Fibroblast of skin of right quadriceps (primary cell): Measurements from ENCODE around the gene SGK2.
"Not testable (repeated sequence)": the region's sequence is repeated elsewhere in the genome, so short reads cannot be mapped to it uniquely, and the experiment has no call there.

Experiments used
- DNase-seq: peaks from one replicate; pipeline ENCODE4 v3.0.0-alpha.2; 2013

SGK2 gene

DNA sequence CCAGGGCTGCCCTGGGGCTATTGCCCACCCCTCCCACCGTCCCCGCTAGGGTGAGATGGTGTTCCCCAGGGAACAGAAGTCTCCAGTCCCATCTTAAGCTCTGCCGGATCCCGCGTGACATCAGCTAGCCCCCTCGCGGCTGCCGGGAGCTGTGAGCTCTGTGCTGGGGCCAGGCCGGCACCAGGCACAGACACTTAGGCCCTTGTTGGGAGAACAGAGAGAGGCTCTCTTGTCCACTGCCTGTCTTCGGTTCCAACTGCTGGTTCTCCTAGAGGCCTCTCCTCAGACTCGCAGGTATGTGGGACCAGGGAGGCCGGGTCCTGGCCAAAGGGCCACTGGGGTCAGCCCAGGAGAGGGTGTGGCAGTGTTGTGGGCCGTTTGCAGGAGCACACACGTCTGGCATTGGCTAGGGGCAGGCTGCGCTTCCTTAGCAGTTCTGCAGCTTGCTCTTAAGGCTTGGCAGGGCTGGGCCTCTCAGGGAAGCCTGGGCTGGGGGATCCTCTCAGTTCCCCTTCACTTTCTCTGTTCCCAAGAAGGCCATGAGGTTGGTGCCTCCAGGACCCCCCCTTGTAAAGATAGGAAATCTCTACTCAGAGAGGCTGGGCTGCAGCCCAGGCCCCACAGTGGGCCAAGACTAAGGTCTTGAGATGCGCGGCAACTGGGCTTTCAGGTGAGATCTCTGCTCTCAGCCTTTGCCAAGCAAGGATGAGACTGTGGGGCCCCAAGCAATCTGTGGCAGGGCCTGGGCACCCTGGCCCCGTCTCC lies 6.3 kb downstream of the SGK2 start:
- no peak for DNase-seq

DNA sequence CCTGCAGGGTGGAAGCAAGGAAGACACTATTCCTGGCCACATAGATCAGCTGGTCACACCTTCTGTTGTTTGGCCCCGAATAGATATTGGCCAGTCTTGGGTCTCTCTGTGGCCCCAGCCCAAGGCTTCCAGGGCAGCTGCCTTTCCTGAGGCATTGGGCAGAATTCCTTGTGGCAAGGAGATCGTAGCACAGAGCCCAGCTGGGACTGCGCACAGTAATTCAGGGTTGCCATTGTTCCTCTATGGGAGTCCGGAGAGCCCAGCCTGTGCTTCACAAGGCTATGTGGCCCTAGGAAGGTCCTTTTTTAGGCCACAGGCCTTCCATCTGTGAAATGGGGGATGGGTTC lies 6.9 kb downstream of the SGK2 start:
- DNase-seq: no peak

DNA sequence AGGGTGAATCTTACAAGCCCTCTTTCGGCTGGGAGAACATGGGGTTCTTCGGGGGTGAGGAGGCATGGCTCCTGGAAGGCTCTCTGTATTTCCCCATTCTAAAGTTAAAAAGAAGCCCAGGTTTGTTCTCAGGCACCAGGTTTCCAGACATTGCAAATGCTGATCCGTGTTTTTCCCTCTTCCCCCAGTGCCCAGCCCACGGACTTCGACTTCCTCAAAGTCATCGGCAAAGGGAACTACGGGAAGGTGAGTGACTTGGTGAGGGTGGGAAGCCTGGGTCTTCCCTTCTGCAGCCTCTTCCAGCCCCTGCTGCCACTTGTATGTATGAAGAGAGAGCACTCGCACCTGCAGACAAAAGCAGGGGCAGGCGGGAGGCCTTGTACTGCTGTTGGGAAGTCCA lies 8.7 kb downstream of the SGK2 start:
- DNase-seq: no peak

DNA sequence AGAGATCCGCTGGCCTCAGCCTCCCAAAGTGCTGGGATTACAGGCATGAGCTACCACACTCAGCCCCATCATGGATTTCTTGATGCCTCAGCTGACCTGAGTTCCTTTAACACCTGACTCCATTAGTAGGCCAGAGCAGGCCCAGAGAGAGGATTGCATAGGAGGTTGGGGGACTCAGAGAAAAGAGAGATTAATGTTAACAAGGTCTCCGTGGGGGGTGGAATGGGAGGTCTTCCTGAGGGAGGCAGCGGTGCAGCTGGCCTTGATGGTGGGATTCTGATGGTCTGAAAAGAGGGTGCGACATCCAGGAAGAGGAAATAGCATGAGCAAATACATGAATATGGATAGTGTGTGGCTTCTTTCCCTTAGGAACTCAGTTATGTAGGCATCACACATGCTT lies 9.9 kb downstream of the SGK2 start:
- no peak for DNase-seq

DNA sequence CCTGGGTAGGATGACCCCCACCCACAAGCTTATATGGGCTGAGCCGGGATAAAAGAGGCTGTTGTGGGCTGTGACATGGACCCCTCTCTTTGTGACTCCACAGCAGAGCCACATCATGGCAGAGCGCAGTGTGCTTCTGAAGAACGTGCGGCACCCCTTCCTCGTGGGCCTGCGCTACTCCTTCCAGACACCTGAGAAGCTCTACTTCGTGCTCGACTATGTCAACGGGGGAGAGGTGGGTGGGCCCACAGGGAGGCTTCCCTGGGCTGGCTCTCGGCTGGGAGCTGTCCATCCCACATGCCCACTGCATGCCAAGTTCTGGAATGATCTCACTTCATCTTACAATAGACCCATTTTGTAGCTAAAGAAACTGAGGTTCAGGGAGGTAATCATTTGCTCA lies 10.5 kb downstream of the SGK2 start:
- DNase-seq: no peak

DNA sequence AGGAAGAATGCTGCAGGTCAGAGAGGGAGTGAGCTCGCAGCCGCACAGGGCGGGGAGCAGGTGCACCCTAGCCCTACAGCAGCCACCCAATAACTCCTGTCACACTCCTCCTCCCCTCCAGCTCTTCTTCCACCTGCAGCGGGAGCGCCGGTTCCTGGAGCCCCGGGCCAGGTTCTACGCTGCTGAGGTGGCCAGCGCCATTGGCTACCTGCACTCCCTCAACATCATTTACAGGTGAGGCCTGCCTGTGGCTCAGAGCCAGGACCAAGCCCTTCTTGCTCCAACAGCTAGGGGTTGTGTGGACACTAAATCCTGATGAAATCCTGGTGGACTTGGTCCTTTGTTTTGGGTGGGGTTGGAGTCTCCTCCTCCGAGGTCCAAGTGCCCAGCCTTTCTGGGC lies 11.7 kb downstream of the SGK2 start:
- no peak for DNase-seq

DNA sequence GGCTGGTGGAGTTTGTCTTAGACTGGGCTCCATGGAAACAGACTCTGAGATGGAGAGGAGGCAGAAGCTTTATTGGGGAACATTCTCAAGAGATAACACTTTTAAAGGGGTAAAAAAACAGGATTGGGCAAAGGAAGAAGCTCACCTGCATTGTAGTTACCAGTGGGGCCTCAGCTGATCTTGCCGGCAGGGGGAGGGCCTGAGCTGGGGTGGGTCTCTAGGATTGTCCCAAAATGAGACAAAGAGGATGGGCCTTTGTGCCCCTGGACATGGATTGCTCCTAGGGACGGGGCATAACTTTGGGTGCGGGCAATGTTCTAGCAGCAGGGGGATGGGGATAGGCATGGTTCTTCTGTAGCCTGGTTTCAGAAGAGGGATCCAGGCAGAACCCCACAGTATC lies 12.5 kb downstream of the SGK2 start:
- DNase-seq: no peak

DNA sequence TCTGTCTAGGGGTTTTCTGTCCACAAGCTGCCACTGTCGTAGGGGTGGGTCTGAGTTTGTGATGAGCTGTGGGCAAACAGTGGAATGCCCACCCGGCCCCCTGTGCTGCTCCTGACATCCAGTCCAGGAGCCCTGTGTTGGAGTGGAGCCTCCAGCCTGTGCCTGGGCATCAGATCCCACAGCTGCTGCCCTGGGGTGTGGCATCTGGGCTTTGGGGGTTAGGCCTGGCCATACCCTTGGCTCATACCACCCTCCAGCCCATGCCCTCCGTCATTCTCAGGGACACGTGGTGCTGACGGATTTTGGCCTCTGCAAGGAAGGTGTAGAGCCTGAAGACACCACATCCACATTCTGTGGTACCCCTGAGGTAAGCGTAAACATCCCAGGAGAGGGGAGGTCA lies 12.9 kb downstream of the SGK2 start:
- no peak for DNase-seq

DNA sequence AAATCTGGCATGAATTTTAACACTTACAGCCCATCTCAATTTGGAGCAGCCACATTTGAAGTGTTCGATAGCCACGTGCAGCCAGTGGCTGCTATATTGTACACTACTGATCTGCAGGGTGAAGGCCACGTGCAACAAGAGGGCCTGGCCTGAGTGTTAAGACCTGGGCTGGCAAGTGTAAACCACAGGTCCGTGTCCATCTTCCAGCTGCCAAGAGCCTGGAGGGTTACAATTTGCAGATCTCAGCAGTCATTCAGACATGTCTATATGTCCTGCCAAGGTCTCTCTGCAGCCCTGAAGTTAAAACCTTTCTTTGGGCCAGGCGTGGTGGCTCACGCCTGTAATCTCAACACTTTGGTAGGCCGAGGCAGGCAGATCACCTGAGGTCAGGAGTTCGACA lies 14.1 kb downstream of the SGK2 start:
- no peak for DNase-seq

DNA sequence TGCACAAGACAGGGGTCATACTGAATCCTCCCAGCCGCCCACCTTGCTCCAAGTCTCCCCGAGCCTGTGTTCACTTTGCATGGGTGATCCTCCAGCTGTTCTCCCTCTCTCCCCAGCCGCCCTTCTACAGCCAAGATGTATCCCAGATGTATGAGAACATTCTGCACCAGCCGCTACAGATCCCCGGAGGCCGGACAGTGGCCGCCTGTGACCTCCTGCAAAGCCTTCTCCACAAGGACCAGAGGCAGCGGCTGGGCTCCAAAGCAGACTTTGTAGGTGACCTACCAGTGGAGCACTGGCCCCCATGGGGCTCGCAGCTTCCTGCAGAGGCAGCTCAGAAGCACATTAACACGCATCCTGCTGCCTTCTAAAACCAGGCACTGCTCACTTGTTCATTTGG lies 17.3 kb downstream of the SGK2 start:
- DNase-seq: no peak

DNA sequence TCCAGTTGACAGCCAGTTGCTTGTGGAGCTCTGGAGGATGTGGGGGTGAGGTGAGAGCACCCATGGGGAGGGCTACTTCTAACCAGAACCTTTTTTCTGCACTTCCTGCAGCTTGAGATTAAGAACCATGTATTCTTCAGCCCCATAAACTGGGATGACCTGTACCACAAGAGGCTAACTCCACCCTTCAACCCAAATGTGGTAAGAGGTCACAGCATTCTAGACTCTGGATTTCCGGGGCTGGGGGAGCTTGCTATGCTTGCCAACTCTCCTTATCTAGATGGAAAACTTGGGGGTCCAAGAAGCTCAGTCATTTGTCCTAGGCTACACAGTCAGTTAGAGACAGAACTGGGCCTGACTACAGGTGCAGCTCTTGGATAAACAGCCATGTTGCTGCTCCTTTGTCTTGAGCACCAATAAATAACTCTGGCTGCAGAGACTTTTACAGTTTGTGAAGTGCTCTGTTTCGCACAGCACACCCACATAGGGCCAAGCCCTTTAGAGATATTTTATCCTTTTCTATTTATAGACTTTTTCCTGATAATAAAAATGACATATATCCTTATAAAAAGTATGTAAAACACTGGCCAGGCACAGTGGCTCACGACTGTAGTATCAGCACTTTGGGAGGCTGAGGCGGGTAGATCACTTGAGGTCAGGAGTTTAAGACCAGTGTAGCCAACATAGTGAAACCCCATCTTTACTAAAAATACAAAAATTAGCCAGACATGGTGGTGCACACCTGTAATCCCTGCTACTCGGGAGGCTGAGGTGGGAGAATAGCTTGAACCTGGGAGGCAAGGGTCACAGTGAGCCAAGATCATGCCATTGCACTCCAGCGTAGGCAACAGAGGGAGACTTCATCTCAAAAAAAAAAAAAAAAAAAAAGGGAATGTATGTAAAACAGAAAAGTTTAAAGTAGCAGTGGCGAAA lies 21.3 kb downstream of the SGK2 start:
- no peak for DNase-seq

DNA sequence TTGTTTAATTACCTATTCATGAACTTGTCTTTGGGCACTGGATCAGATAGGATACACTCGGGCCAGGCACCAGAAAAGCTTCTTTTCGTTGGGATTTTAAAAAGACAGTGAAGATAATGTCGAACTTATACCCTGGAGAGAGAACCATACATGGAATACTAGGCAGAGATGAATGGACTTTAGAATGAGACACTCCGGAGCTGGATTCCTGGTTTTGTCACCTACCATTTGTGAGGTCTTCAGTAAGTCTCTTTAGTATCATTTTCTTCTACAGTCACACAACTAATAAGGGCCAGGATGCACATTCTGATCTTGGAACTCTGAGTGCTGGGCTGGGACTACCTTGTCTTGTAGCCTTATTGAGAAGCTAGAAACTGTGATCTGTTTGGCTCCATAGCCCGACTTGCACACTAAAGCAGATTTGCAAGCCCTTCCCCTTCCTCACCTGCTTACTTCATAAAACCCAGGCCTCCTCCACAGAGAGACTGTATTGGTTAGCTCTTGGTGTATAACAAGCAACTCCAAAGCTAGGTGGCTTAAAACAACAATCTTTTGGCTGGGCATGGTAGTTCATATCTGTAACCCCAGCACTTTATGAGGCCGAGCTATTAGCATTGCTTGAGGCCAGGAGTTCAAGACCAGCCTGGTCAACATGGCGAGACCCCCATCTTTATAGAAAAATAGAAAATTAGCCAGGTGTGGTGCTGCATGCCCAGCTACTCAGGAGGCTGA lies 24.5 kb downstream of the SGK2 start:
- no peak for DNase-seq

DNA sequence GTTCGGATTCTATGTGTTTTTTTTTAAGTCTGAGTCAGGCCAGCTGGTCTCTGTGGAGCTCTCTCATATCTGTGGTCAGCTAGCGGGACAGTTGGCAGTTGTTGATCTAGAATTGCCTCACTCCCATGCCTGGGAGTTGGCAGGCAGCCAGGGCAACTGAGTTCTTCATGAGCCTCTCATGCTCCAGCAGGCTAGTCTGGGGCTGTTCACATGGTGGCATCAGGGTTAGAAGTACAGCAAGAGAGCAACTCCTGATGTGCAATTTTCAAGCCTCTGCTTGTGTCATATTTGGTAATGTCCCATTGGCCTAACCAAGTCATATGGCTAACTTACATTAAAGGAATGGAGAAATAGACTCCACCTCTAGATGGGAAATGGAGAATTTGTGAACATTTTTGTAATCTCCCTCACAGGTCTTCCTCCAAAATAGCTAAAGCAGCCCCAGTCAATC lies 25.2 kb downstream of the SGK2 start:
- peak; percentile 87 for DNase-seq

DNA sequence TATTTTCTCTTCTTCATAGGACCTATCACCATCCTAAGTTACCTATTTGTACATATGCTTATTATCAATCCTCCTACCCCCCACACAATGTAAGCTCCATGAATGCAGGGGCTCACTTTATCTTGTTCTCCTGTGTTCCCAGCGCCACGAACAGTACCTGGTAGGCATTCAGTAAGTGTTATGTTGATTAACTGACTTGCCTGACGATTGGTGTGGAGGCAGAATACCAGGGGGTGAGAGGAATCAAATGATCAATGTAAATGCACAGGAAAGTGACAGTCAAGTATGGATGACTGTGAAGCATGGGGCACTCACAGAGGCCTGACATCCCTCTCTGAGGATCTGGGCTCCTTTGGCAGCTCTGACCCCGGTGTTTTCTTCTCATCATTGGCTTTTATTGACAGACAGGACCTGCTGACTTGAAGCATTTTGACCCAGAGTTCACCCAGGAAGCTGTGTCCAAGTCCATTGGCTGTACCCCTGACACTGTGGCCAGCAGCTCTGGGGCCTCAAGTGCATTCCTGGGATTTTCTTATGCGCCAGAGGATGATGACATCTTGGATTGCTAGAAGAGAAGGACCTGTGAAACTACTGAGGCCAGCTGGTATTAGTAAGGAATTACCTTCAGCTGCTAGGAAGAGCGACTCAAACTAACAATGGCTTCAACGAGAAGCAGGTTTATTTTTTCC lies 25.8 kb downstream of the SGK2 start:
- peak; percentile 49 for DNase-seq

DNA sequence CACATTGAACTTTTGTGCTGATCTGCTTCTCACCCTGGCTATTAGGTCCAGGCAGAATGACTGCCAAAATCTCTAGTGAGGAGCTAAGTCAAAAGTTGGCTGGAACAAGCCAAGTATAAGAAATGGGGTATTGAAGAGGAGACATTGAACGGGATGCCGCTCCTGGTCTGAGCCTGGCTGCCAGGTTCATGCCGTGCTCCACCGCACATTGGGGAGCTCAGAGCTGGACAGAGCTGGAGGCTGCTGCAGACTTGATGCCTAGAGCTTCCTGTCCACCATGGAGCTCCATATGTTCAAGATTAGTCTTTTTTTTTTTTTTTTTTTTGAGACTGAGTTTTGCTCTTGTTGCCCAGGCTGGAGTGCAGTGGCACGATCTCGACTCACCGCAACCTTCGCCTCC lies 27.8 kb downstream of the SGK2 start:
- DNase-seq: no peak

DNA sequence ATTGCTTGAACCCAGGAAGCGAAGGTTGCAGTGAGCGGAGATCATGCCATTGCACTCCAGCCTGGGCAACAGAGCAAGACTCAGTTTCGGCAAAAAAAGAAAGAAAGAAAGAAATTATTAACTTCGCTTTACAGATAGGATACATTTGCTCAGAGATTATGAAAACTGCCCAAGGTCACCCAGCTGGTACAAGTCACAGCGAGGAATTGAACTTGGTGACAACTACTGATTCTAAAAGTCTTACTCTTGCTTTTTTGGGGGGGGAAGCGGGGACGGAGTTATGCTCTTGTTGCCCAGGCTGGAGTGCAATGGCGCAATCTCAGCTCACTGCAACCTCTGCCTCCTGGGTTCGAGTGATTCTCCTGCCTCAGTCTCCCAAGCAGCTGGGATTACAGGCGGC lies 29.7 kb downstream of the SGK2 start:
- not testable (repeated sequence) for DNase-seq

DNA sequence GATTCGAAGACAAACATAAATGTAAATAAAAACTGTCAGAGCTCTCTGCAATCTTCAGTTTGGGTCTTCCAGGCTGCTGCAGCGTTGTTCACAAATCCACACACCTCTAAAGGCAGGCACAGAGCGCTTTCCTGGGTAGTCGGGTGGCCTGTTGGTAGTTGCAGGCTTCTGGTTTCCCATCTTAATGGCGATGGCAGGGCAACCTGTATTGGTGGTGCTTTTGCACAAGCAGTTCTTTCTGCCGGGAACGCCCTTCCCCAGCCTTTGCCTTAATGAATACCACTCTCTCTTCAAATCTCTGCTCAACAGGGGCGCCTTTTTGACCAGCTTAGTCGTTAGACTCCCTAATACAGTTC lies 31.2 kb downstream of the SGK2 start:
- DNase-seq: no peak

DNA sequence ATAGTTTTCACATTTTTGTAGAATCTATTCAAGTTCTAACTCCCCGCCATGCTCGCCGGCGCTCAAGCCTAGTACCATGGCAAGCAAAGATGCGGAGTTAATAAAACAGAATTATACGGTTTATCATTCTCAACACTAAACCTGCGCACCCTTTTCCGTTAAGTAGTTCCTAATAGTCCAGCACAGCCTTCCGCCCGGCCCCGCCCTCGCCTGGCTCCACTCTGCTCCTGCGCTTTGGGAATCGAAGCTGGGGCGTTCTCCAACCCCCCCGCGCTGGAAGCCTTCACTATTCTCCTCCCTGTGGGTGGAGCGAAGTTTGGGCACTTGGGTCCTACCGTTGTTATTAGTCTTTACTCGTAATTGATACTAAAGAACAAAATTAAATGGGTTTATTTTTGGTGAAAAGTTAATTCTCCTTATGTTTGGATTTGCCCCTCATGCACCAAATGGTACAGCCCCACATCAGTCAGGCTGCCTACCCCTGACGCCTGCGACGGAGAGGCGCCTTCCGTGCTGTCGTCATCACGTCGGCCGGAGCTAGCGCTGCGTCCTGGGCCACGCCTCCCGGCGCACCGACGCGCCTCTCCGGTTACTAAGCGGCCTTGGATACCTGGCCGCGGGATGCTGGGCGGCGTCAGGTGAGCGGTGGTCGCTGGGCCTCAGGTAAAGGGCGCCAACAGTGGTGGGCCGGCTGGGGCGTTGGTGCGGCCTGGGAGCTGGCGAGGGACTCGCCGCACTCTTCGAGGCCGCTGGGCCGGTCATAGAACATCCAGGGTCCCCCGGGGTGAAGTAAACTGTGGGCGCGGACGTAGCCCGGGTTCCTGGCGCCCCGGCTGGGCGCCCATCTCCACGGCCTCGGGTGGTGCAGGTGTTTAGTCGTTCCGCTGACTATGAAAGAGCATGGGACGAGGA lies 31.8 kb downstream of the SGK2 start, which contains the start of gene IFT52:
Gene IFT52, plus strand, starts transcription at position 546 of the 912 bp plus-strand sequence. CDS start 3,762 bp downstream, outside the sequence.
- DNase-seq: peak; percentile 90

DNA sequence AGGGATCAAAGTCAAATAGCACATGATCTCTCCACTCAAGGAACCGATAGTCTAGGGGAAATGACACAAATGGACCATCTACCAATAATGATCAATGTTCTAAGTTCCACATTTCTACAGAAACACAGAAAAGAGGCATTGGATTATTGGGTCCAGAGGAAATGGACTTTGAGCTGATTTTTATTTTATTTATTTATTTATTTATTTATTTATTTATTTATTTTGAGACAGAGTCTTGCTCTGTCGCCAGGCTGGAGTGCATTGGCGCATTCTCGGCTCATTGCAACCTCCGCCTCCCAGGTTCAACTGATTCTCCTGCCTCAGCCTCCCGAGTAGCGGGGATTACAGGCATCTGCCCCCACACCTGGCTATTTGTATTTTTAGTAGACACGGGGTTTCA lies 43.1 kb downstream of the SGK2 start:
- not testable (repeated sequence) for DNase-seq

DNA sequence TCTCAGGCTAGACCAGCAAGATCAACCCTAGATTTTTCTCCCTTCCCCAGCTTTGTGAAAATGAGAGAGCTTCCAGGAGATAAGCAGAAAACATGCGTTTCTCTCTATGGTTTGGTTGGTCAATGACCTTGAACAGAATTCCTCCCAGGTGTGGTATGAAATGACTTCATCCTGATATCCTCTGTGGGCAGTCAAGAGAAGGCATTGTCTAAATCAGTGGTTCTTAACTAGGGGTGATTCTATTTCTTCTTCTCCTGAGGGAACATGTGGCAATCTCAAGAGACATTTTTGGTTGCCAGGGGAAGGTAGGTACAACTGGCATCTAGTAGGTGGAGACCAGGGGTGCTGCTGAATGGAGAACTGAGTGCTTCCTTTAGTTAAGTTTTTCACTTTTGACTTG lies 44.3 kb downstream of the SGK2 start:
- DNase-seq: no peak

DNA sequence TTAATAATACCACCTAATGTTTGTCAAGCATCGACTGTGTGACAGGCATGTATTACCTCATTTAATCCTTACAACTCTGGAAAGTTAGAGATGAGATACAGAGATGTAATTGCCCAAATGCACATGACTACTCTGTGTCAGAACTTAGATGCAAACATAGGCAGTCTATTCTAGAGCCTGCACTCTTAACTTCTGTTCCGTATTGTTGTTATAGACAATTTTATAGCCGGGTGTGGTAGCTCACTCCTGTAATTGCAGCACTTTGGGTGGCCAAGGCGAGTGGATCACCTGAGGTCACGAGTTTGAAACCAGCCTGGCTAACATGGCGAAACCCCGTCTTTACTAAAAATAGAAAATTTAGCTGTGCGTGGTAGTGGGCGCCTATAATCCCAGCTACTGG lies 46.9 kb downstream of the SGK2 start:
- no peak for DNase-seq

DNA sequence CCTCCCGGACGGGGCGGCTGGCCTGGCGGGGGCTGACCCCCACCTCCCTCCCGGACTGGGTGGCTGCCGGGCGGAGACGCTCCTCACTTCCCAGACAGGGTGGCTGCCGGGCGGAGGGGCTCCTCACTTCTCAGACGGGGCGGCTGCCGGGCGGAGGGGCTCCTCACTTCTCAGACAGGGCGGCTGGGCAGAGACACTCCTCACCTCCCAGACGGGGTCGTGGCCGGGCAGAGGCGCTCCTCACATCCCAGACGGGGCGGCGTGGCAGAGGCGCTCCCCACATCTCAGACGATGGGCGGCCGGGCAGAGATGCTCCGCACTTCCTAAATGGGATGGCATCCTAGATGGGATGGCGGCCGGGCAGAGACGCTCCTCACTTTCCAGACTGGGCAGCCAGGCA lies 48.5 kb downstream of the SGK2 start:
- not testable (repeated sequence) for DNase-seq
